Spleen (tissue), 7 donors: ENCODE results near the gene DNAJB13.

Source experiments
- CTCF ChIP-seq, 11 experiments: fragments of 200-600 bp in 7 of 11; fragments of 450-650 bp in 4 of 11; sonication (generic) in 4 of 11; IDR thresholded peaks in 8 of 11; conservative IDR thresholded peaks in 3 of 11; 1 replicate in 7 of 11; 2 replicates in 4 of 11; pipeline versions ENCODE4 v1.4.0 to v1.8.0; 2016 to 2021; ENCODE audit warnings: antibody characterized with exemption in 11 of 11, inconsistent platforms in 4 of 11, mild to moderate bottlenecking in 1 of 11
- POLR2A ChIP-seq, 3 donors: fragments of 450-650 bp; IDR thresholded peaks; one replicate each; pipeline ENCODE4 v1.5.1; 2017; ENCODE audit warnings: antibody characterized with exemption in 3 of 3, mild to moderate bottlenecking in 1 of 3
- POLR2AphosphoS5 ChIP-seq, 3 donors: sonication (generic); formaldehyde crosslinking; IDR thresholded peaks; one replicate each; pipeline ENCODE4 v1.5.1; 2017; ENCODE audit warnings: antibody characterized with exemption in 3 of 3
- donor health status: DM: no; HTN: no; CAD: no; lungs with moderate emphysema.
- donor health status: DM: no; HTN: no; CAD: no.
- donor health status: DM: no; HTN: no; CAD: no.

DNA sequence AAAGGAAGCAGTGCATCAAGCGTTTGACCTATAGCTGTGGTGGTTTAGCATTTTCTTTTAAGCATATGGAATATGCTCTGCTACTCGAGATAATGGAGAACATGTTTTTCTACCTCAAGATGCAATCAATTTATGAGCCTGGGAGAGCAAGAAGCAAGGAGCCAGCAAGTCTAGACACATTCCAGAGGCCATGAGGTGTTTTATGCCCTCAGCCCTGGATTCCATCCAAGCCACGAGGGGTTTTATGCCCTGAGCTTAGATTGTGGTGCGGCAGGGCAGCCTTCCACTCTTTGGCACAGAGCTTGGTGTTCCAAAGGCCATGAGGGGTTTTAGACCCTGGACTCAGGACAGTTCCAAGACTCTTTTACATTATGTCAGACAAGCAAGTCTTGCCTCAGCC is 11.7 kb upstream of the DNAJB13 start:
- TF ChIP-seq CTCF (IDR thresholded peaks at IDR 0.05 in 8 of 11, conservative IDR thresholded peaks at IDR 0.05 in 3 of 11) (no peak), POLR2AphosphoS5 (IDR thresholded peaks at IDR 0.05) (no peak), POLR2A (IDR thresholded peaks at IDR 0.05) (no peak)
